Naive B cell (primary cell): ENCODE results near the gene HRCT1. TPM values are rescaled to one million over a fixed set of nuclear protein-coding genes. Genes with fewer than 3 reads are reported as not detected.

Experiments used
- ATAC-seq, 2 donors: fragments of 150-1000 bp; cut with Tn5 transposase; 2 replicates each; pipeline ENCODE4 v1.10.0; 2021; ENCODE audit warnings: low read depth in 2 of 2, mild to moderate bottlenecking in 2 of 2, moderate library complexity in 2 of 2
- DNase-seq: peaks from one replicate; pipeline ENCODE4 v3.0.0; 2022
- H3K27ac Mint-ChIP-seq, 6 donors: one replicate each; pipeline ENCODE4 v1.8.0; 2020 to 2022; ENCODE audit warnings: mild to moderate bottlenecking in 6 of 6, mixed read lengths in 6 of 6, moderate library complexity in 5 of 6, inconsistent platforms in 2 of 6
- H3K27me3 Mint-ChIP-seq, 3 donors: one replicate each; pipeline ENCODE4 v1.8.0; 2021 to 2022; ENCODE audit warnings: mixed read lengths in 3 of 3, mild to moderate bottlenecking in 1 of 3
- H3K36me3 Mint-ChIP-seq, 2 donors: one replicate each; pipeline ENCODE4 v1.8.0; 2020 to 2022; ENCODE audit warnings: mixed read lengths in 2 of 2, inconsistent platforms in 1 of 2, mild to moderate bottlenecking in 1 of 2
- H3K4me1 Mint-ChIP-seq, 3 donors: one replicate each; pipeline ENCODE4 v1.8.0; 2020 to 2022; ENCODE audit warnings: mixed read lengths in 3 of 3, inconsistent platforms in 1 of 3, mild to moderate bottlenecking in 1 of 3, moderate library complexity in 1 of 3
- H3K4me3 Mint-ChIP-seq, 8 donors: one replicate each; pipeline ENCODE4 v1.8.0; 2020 to 2022; ENCODE audit warnings: mild to moderate bottlenecking in 8 of 8, mixed read lengths in 8 of 8, moderate library complexity in 8 of 8, inconsistent platforms in 2 of 8
- H3K9me3 Mint-ChIP-seq, 7 donors: one replicate each; pipeline ENCODE4 v1.8.0; 2020 to 2022; ENCODE audit warnings: mixed read lengths in 7 of 7, mild to moderate bottlenecking in 5 of 7, inconsistent platforms in 2 of 7, moderate library complexity in 1 of 7
- polyA plus RNA-seq, 6 donors: library from polyadenylated mRNA; unstranded; fragments of 300-500 nt; fragmentation: Illumina TruSeq; gene quantifications; one replicate each; pipeline ENCODE4 v1.2.3, GENCODE V29; 2021; ENCODE audit warnings: low read depth in 6 of 6

The HRCT1 gene
- not detected for polyA plus RNA-seq

- Mint-ChIP-seq H3K4me3 (no peak within 1 kb of the TSS), H3K27me3 (peaks cover 32 to 59% (median 39%) of the 10 kb centered on the region in 3 donors), H3K4me1 (peaks cover 5 to 18% (median 15%) of the 10 kb centered on the region in 3 donors), H3K9me3 (no peaks in the 10 kb centered on the region), H3K36me3 (no peaks in the 10 kb centered on the region), H3K27ac (peak within 1 kb of the TSS in 2 of 6 donors; percentile 12 to 22)
- ATAC-seq (no peak), DNase-seq (no peak)
These were observed at the start of gene HRCT1 for GRCh38 chr9:35905912-35906679. Gene HRCT1, plus strand, starts transcription at chr9:35906202. Its CDS starts 86 bp downstream, at chr9:35906288.

GRCh38 chr9:35856206-35856605, 49.8 kb upstream of the HRCT1 start:
- peaks cover 5 to 19% (median 16%) of the 10 kb centered on the region in 3 donors for H3K27me3 Mint-ChIP-seq
- H3K4me1 Mint-ChIP-seq, result peaks cover 3 to 17% (median 7%) of the 10 kb centered on the region in 3 donors
- H3K36me3 Mint-ChIP-seq, result no peaks in the 10 kb centered on the region
- DNase-seq, result no peak
- H3K27ac Mint-ChIP-seq, result peak overlapping the region in 1 of 6 donors; percentile 41
- no peak for ATAC-seq
- no peaks in the 10 kb centered on the region for H3K9me3 Mint-ChIP-seq
- H3K4me3 Mint-ChIP-seq, result no peak overlapping the region

- Mint-ChIP-seq H3K4me1 (peaks cover 3 to 21% (median 7%) of the 10 kb centered on the region in 3 donors), H3K27me3 (peaks cover 9 to 26% (median 23%) of the 10 kb centered on the region in 3 donors), H3K4me3 (no peak overlapping the region), H3K9me3 (no peaks in the 10 kb centered on the region), H3K36me3 (no peaks in the 10 kb centered on the region), H3K27ac (no peak overlapping the region)
- ATAC-seq (no peak), DNase-seq (no peak)
These were observed 49.1 kb upstream of the HRCT1 start for GRCh38 chr9:35856882-35857281.

- DNase-seq (no peak), ATAC-seq (no peak)
- Mint-ChIP-seq H3K4me1 (peaks cover 0 to 17% (median 7%) of the 10 kb centered on the region in 3 donors), H3K27ac (peak overlapping the region in 1 of 6 donors; percentile 59), H3K4me3 (no peak overlapping the region), H3K36me3 (no peaks in the 10 kb centered on the region), H3K27me3 (peaks cover 13 to 38% (median 35%) of the 10 kb centered on the region in 3 donors), H3K9me3 (no peaks in the 10 kb centered on the region)
These were observed 47.5 kb upstream of the HRCT1 start for GRCh38 chr9:35858458-35858857.

GRCh38 chr9:35859310-35859989, 46.6 kb upstream of the HRCT1 start:
- Mint-ChIP-seq H3K27me3 (peaks cover 13 to 40% (median 38%) of the 10 kb centered on the region in 3 donors), H3K36me3 (no peaks in the 10 kb centered on the region), H3K4me1 (peaks cover 0 to 17% (median 7%) of the 10 kb centered on the region in 3 donors), H3K9me3 (no peaks in the 10 kb centered on the region), H3K27ac (peak overlapping the region in 1 of 6 donors; percentile 82), H3K4me3 (peak overlapping the region in 1 of 8 donors; percentile 37)
- DNase-seq, result peak; percentile 20
- ATAC-seq, result peak; percentile 74 to 75

- H3K4me1 Mint-ChIP-seq, result peaks cover 0 to 17% (median 7%) of the 10 kb centered on the region in 3 donors
- H3K27ac Mint-ChIP-seq, result no peak overlapping the region
- ATAC-seq, result no peak
- no peak overlapping the region for H3K4me3 Mint-ChIP-seq
- no peaks in the 10 kb centered on the region for H3K9me3 Mint-ChIP-seq
- peaks cover 13 to 40% (median 37%) of the 10 kb centered on the region in 3 donors for H3K27me3 Mint-ChIP-seq
- H3K36me3 Mint-ChIP-seq, result no peaks in the 10 kb centered on the region
- no peak for DNase-seq
These were observed 46.0 kb upstream of the HRCT1 start for GRCh38 chr9:35859990-35860339.

GRCh38 chr9:35861161-35861897, 44.7 kb upstream of the HRCT1 start:
- ATAC-seq (no peak), DNase-seq (no peak)
- peaks cover 20 to 33% (median 25%) of the 10 kb centered on the region in 3 donors for H3K27me3 Mint-ChIP-seq
- peaks cover 0 to 14% (median 7%) of the 10 kb centered on the region in 3 donors for H3K4me1 Mint-ChIP-seq
- peak overlapping the region in 1 of 6 donors; percentile 63 for H3K27ac Mint-ChIP-seq
- H3K36me3 Mint-ChIP-seq, result no peaks in the 10 kb centered on the region
- no peak overlapping the region for H3K4me3 Mint-ChIP-seq
- no peaks in the 10 kb centered on the region for H3K9me3 Mint-ChIP-seq

GRCh38 chr9:35862328-35862727, 43.7 kb upstream of the HRCT1 start:
- H3K9me3 Mint-ChIP-seq, result no peaks in the 10 kb centered on the region
- peaks cover 0 to 12% (median 7%) of the 10 kb centered on the region in 3 donors for H3K4me1 Mint-ChIP-seq
- DNase-seq, result no peak
- peaks cover 20 to 30% (median 22%) of the 10 kb centered on the region in 3 donors for H3K27me3 Mint-ChIP-seq
- peak overlapping the region in 1 of 8 donors; percentile 72 for H3K4me3 Mint-ChIP-seq
- no peaks in the 10 kb centered on the region for H3K36me3 Mint-ChIP-seq
- ATAC-seq, result no peak
- no peak overlapping the region for H3K27ac Mint-ChIP-seq

- H3K36me3 Mint-ChIP-seq, result no peaks in the 10 kb centered on the region
- peaks cover 0 to 1% (median 0%) of the 10 kb centered on the region in 7 donors for H3K9me3 Mint-ChIP-seq
- DNase-seq (no peak), ATAC-seq (no peak)
- no peak overlapping the region for H3K4me3 Mint-ChIP-seq
- no peak overlapping the region for H3K27ac Mint-ChIP-seq
- H3K27me3 Mint-ChIP-seq, result peaks cover 20 to 30% (median 22%) of the 10 kb centered on the region in 3 donors
- peaks cover 0 to 7% (median 7%) of the 10 kb centered on the region in 3 donors for H3K4me1 Mint-ChIP-seq
These were observed 42.4 kb upstream of the HRCT1 start for GRCh38 chr9:35863583-35863982.

GRCh38 chr9:35864695-35865255, 41.2 kb upstream of the HRCT1 start:
- ATAC-seq, result no peak
- Mint-ChIP-seq H3K4me1 (peaks cover 0 to 6% (median 0%) of the 10 kb centered on the region in 3 donors), H3K9me3 (peaks cover 0 to 1% (median 0%) of the 10 kb centered on the region in 7 donors), H3K36me3 (no peaks in the 10 kb centered on the region), H3K27ac (no peak overlapping the region), H3K27me3 (peaks cover 20 to 30% (median 23%) of the 10 kb centered on the region in 3 donors), H3K4me3 (no peak overlapping the region)
- DNase-seq, result no peak

- no peak overlapping the region for H3K27ac Mint-ChIP-seq
- no peak for ATAC-seq
- H3K27me3 Mint-ChIP-seq, result peaks cover 9 to 10% (median 10%) of the 10 kb centered on the region in 3 donors
- H3K4me1 Mint-ChIP-seq, result peaks cover 0 to 4% (median 0%) of the 10 kb centered on the region in 3 donors
- H3K9me3 Mint-ChIP-seq, result peaks cover 0 to 1% (median 0%) of the 10 kb centered on the region in 7 donors
- no peak overlapping the region for H3K4me3 Mint-ChIP-seq
- no peak for DNase-seq
- H3K36me3 Mint-ChIP-seq, result no peaks in the 10 kb centered on the region
These were observed 38.5 kb upstream of the HRCT1 start for GRCh38 chr9:35867538-35867937.

- Mint-ChIP-seq H3K27me3 (peaks cover 4 to 8% (median 5%) of the 10 kb centered on the region in 3 donors), H3K9me3 (peaks cover 0 to 1% (median 0%) of the 10 kb centered on the region in 7 donors), H3K4me3 (no peak overlapping the region), H3K36me3 (no peaks in the 10 kb centered on the region), H3K27ac (peak overlapping the region in 1 of 6 donors; percentile 69), H3K4me1 (peaks cover 0 to 4% (median 0%) of the 10 kb centered on the region in 3 donors)
- DNase-seq (no peak), ATAC-seq (no peak)
These were observed 37.1 kb upstream of the HRCT1 start for GRCh38 chr9:35868933-35869332.
